WTC11 (cell line): ENCODE measurements around the gene C7.

Experiments used
- ATF1 ChIP-seq: sonication (generic); formaldehyde crosslinking; IDR thresholded peaks from 2 replicates; pipeline ENCODE4 v1.8.1; 2023; ENCODE audit warnings: mild to moderate bottlenecking, moderate library complexity, missing genetic modification reagents
- CREB1 ChIP-seq: sonication (generic); formaldehyde crosslinking; IDR thresholded peaks from 2 replicates; pipeline ENCODE4 v1.8.0; 2023; ENCODE audit warnings: mild to moderate bottlenecking, missing genetic modification reagents
- CTCF ChIP-seq: fragments of 200-600 bp; IDR thresholded peaks from 2 replicates; pipeline ENCODE4 v1.8.0; 2022; ENCODE audit warnings: antibody characterized with exemption
- E2F1 ChIP-seq: sonication (generic); formaldehyde crosslinking; IDR thresholded peaks from 2 replicates; pipeline ENCODE4 v1.8.0; 2022; ENCODE audit warnings: mild to moderate bottlenecking, missing genetic modification reagents
- MLX ChIP-seq: sonication (generic); formaldehyde crosslinking; IDR thresholded peaks from 2 replicates; pipeline ENCODE4 v1.8.1; 2023; ENCODE audit warnings: mild to moderate bottlenecking, missing genetic modification reagents, moderate library complexity
- ZNF423 ChIP-seq: fragments of 250-450 bp; sonication (Bioruptor Pico); IDR thresholded peaks from 2 replicates; pipeline ENCODE4 v2.1.2; 2022; ENCODE audit warnings: mild to moderate bottlenecking, moderate library complexity

GRCh38 chr5:40909264-40909663, at the start of gene C7:
- TF ChIP-seq CTCF (no peak), CREB1 (CRISPR knock-in tag) (no peak), ATF1 (no peak), MLX (CRISPR knock-in tag) (no peak), E2F1 (CRISPR knock-in tag) (no peak), ZNF423 (no peak)
